WTC11 (cell line): ENCODE data around the gene ATP1A4. TPM values are rescaled to one million over a fixed set of nuclear protein-coding genes. Genes with fewer than 3 reads are reported as not detected.

ENCODE experiments used
- ATAC-seq: fragments of 200-7000 bp; cut with Tn5 transposase; 2 replicates; pipeline ENCODE4 v1.10.0; 2021; ENCODE audit warnings: mild to moderate bottlenecking, moderate library complexity
- CTCF ChIA-PET: fragments of 300-600 bp; sonication (Branson Sonifier 250); formaldehyde crosslinking; loops from one replicate; lab custom pipeline; 2021; ENCODE audit warnings: antibody characterized with exemption; lab: Charles Lee
- POLR2A ChIA-PET: fragments of 350-600 bp; sonication (Branson Sonifier 250); formaldehyde crosslinking; loops from one replicate; lab custom pipeline; 2021; ENCODE audit warnings: antibody characterized with exemption; lab: Charles Lee
- DNase-seq: peaks from one replicate; pipeline ENCODE4 v3.0.0; 2021; ENCODE audit warnings: low spot score
- H3K27ac Mint-ChIP-seq: 2 replicates; pipeline ENCODE4 v1.8.0; 2021; ENCODE audit warnings: mixed read lengths
- H3K27me3 Mint-ChIP-seq: 2 replicates; pipeline ENCODE4 v1.8.0; 2021; ENCODE audit warnings: low read depth, mild to moderate bottlenecking, moderate library complexity, mixed read lengths
- H3K36me3 Mint-ChIP-seq: 2 replicates; pipeline ENCODE4 v1.8.0; 2021; ENCODE audit warnings: mixed read lengths
- H3K4me1 Mint-ChIP-seq: 2 replicates; pipeline ENCODE4 v1.8.0; 2022; ENCODE audit warnings: mixed read lengths
- H3K4me3 Mint-ChIP-seq: 2 replicates; pipeline ENCODE4 v1.8.0; 2021; ENCODE audit warnings: mild to moderate bottlenecking, moderate library complexity, mixed read lengths
- H3K9me3 Mint-ChIP-seq: 2 replicates; pipeline ENCODE4 v1.8.0; 2021; ENCODE audit warnings: mixed read lengths
- ATF1 ChIP-seq: sonication (generic); formaldehyde crosslinking; IDR thresholded peaks from 2 replicates; pipeline ENCODE4 v1.8.1; 2023; ENCODE audit warnings: mild to moderate bottlenecking, moderate library complexity, missing genetic modification reagents
- CREM ChIP-seq: sonication (generic); formaldehyde crosslinking; IDR thresholded peaks from 2 replicates; pipeline ENCODE4 v1.8.1; 2022; ENCODE audit warnings: mild to moderate bottlenecking, missing genetic modification reagents, moderate library complexity
- ELF4 ChIP-seq: sonication (generic); formaldehyde crosslinking; IDR thresholded peaks from 2 replicates; pipeline ENCODE4 v1.8.1; 2022; ENCODE audit warnings: low read depth, mild to moderate bottlenecking, moderate library complexity, missing genetic modification reagents
- ETV6 ChIP-seq: sonication (generic); formaldehyde crosslinking; IDR thresholded peaks from 2 replicates; pipeline ENCODE4 v1.8.1; 2022; ENCODE audit warnings: mild to moderate bottlenecking, missing genetic modification reagents
- GTF2I ChIP-seq: fragments of 250-450 bp; sonication (Bioruptor Pico); conservative IDR thresholded peaks from 2 replicates; pipeline ENCODE4 v1.4.0; 2021; ENCODE audit warnings: mild to moderate bottlenecking
- MYBL2 ChIP-seq: sonication (generic); formaldehyde crosslinking; IDR thresholded peaks from 2 replicates; pipeline ENCODE4 v1.8.1; 2023; ENCODE audit warnings: mild to moderate bottlenecking, moderate library complexity, missing genetic modification reagents
- NFE2L1 ChIP-seq: sonication (generic); formaldehyde crosslinking; IDR thresholded peaks from 2 replicates; pipeline ENCODE4 v1.8.1; 2023; ENCODE audit warnings: missing genetic modification reagents
- SOX15 ChIP-seq: fragments of 250-450 bp; sonication (Bioruptor Pico); IDR thresholded peaks from 2 replicates; pipeline ENCODE4 v1.9.0; 2021; ENCODE audit warnings: mild to moderate bottlenecking
- TEAD1 ChIP-seq: sonication (generic); formaldehyde crosslinking; IDR thresholded peaks from 2 replicates; pipeline ENCODE4 v1.8.0; 2022; ENCODE audit warnings: mild to moderate bottlenecking, missing genetic modification reagents
- ZNF121 ChIP-seq: sonication (generic); formaldehyde crosslinking; IDR thresholded peaks from 2 replicates; pipeline ENCODE4 v1.8.0; 2023; ENCODE audit warnings: missing genetic modification reagents
- ZNF219 ChIP-seq: sonication (generic); formaldehyde crosslinking; IDR thresholded peaks from 2 replicates; pipeline ENCODE4 v1.8.0; 2023; ENCODE audit warnings: missing genetic modification reagents, mild to moderate bottlenecking, borderline replicate concordance
- ZNF232 ChIP-seq: sonication (generic); formaldehyde crosslinking; IDR thresholded peaks from 2 replicates; pipeline ENCODE4 v1.8.0; 2022; ENCODE audit warnings: mild to moderate bottlenecking, missing genetic modification reagents
- ZNF317 ChIP-seq: sonication (generic); formaldehyde crosslinking; IDR thresholded peaks from 2 replicates; pipeline ENCODE4 v1.8.1; 2023; ENCODE audit warnings: low read depth, mild to moderate bottlenecking, moderate library complexity, missing genetic modification reagents, borderline replicate concordance
- total RNA-seq: library from RNA; stranded (reverse); gene quantifications from 3 replicates; pipeline ENCODE4 v1.2.3, GENCODE V29; 2021
- TF ChIP-seq, protein P1 (sequence below): sonication (generic); formaldehyde crosslinking; IDR thresholded peaks from 2 replicates; pipeline ENCODE4 v1.8.1; 2023; ENCODE audit warnings: mild to moderate bottlenecking, missing genetic modification reagents, moderate library complexity
- TF ChIP-seq, protein P2 (sequence below): sonication (generic); formaldehyde crosslinking; IDR thresholded peaks from 2 replicates; pipeline ENCODE4 v1.8.1; 2023; ENCODE audit warnings: mild to moderate bottlenecking, missing genetic modification reagents, moderate library complexity
- TF ChIP-seq, protein P3 (sequence below): sonication (generic); formaldehyde crosslinking; conservative IDR thresholded peaks from 2 replicates; pipeline ENCODE4 v1.8.1; 2022; ENCODE audit warnings: mild to moderate bottlenecking, missing genetic modification reagents
- TF ChIP-seq, protein P4 (sequence below): sonication (generic); formaldehyde crosslinking; conservative IDR thresholded peaks from 2 replicates; pipeline ENCODE4 v1.8.1; 2023; ENCODE audit warnings: mild to moderate bottlenecking, low read depth, missing genetic modification reagents, moderate library complexity
- TF ChIP-seq, protein P5 (sequence below): sonication (generic); formaldehyde crosslinking; IDR thresholded peaks from 2 replicates; pipeline ENCODE4 v1.8.1; 2023; ENCODE audit warnings: mild to moderate bottlenecking, missing genetic modification reagents, borderline replicate concordance
- TF ChIP-seq, protein P6 (sequence below): sonication (generic); formaldehyde crosslinking; IDR thresholded peaks from 2 replicates; pipeline ENCODE4 v1.8.1; 2023; ENCODE audit warnings: mild to moderate bottlenecking, missing genetic modification reagents
- TF ChIP-seq, protein P7 (sequence below): sonication (generic); formaldehyde crosslinking; IDR thresholded peaks from 2 replicates; pipeline ENCODE4 v1.8.0; 2022; ENCODE audit warnings: mild to moderate bottlenecking, missing genetic modification reagents

The ATP1A4 gene
- total RNA-seq, 1 experiment from 2014 or later = 0.37 TPM

DNA sequence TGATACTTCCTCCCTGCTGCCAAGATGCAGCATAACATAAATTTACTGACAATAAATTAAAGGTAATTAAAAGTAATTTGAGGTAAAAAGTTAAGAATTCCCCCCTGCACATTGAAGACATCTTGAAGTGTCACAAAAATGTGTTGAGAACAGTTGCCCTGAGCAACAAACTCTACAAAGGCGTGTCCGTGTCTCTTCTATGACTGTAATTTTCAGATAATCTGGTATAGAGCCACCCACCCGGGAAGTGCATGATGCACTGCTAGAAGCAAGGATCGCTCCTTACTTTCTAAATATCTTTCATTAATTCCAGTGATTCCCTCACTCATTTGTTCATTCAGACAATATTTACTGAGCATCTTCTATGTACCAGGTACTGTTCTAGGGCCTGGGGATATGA, 27.9 kb downstream of the ATP1A4 start:
- H3K27ac Mint-ChIP-seq = no peak overlapping the region
- CTCF ChIA-PET = interaction anchor here (1.0 to 1.3 kb wide), 3 partner anchors 14 to 73 kb away, joined by 3 to 6 read pairs (median 3); no protein-coding TSS in a partner anchor

More for the DNA sequence above, 27.9 kb downstream of the ATP1A4 start:
- Mint-ChIP-seq H3K4me3 (no peak overlapping the region), H3K9me3 (peaks cover 3% of the 10 kb centered on the region; the same call in 1 of the 2 replicates), H3K27me3 (no peaks in the 10 kb centered on the region; the same call in 1 of the 2 replicates), H3K4me1 (peaks cover 16% of the 10 kb centered on the region), H3K36me3 (no peaks in the 10 kb centered on the region)
- ATAC-seq (no peak), DNase-seq (no peak)
- POLR2A ChIA-PET = no interaction called here
- TF ChIP-seq, protein P1, sequence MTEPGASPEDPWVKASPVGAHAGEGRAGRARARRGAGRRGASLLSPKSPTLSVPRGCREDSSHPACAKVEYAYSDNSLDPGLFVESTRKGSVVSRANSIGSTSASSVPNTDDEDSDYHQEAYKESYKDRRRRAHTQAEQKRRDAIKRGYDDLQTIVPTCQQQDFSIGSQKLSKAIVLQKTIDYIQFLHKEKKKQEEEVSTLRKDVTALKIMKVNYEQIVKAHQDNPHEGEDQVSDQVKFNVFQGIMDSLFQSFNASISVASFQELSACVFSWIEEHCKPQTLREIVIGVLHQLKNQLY = no peak
- TF ChIP-seq, protein P2, sequence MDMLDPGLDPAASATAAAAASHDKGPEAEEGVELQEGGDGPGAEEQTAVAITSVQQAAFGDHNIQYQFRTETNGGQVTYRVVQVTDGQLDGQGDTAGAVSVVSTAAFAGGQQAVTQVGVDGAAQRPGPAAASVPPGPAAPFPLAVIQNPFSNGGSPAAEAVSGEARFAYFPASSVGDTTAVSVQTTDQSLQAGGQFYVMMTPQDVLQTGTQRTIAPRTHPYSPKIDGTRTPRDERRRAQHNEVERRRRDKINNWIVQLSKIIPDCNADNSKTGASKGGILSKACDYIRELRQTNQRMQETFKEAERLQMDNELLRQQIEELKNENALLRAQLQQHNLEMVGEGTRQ = no peak
- TF ChIP-seq, protein P3, sequence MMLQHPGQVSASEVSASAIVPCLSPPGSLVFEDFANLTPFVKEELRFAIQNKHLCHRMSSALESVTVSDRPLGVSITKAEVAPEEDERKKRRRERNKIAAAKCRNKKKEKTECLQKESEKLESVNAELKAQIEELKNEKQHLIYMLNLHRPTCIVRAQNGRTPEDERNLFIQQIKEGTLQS (CRISPR knock-in tag) = no peak
- TF ChIP-seq, protein P4, sequence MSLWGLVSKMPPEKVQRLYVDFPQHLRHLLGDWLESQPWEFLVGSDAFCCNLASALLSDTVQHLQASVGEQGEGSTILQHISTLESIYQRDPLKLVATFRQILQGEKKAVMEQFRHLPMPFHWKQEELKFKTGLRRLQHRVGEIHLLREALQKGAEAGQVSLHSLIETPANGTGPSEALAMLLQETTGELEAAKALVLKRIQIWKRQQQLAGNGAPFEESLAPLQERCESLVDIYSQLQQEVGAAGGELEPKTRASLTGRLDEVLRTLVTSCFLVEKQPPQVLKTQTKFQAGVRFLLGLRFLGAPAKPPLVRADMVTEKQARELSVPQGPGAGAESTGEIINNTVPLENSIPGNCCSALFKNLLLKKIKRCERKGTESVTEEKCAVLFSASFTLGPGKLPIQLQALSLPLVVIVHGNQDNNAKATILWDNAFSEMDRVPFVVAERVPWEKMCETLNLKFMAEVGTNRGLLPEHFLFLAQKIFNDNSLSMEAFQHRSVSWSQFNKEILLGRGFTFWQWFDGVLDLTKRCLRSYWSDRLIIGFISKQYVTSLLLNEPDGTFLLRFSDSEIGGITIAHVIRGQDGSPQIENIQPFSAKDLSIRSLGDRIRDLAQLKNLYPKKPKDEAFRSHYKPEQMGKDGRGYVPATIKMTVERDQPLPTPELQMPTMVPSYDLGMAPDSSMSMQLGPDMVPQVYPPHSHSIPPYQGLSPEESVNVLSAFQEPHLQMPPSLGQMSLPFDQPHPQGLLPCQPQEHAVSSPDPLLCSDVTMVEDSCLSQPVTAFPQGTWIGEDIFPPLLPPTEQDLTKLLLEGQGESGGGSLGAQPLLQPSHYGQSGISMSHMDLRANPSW (CRISPR knock-in tag) = no peak
- TF ChIP-seq, protein P5, sequence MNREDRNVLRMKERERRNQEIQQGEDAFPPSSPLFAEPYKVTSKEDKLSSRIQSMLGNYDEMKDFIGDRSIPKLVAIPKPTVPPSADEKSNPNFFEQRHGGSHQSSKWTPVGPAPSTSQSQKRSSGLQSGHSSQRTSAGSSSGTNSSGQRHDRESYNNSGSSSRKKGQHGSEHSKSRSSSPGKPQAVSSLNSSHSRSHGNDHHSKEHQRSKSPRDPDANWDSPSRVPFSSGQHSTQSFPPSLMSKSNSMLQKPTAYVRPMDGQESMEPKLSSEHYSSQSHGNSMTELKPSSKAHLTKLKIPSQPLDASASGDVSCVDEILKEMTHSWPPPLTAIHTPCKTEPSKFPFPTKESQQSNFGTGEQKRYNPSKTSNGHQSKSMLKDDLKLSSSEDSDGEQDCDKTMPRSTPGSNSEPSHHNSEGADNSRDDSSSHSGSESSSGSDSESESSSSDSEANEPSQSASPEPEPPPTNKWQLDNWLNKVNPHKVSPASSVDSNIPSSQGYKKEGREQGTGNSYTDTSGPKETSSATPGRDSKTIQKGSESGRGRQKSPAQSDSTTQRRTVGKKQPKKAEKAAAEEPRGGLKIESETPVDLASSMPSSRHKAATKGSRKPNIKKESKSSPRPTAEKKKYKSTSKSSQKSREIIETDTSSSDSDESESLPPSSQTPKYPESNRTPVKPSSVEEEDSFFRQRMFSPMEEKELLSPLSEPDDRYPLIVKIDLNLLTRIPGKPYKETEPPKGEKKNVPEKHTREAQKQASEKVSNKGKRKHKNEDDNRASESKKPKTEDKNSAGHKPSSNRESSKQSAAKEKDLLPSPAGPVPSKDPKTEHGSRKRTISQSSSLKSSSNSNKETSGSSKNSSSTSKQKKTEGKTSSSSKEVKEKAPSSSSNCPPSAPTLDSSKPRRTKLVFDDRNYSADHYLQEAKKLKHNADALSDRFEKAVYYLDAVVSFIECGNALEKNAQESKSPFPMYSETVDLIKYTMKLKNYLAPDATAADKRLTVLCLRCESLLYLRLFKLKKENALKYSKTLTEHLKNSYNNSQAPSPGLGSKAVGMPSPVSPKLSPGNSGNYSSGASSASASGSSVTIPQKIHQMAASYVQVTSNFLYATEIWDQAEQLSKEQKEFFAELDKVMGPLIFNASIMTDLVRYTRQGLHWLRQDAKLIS = no peak
- no peak for TF ChIP-seq ETV6 (CRISPR knock-in tag)
- TF ChIP-seq ELF4 (CRISPR knock-in tag) = no peak
- no peak for TF ChIP-seq SOX15 (CRISPR knock-in tag)
- TF ChIP-seq ZNF232 (CRISPR knock-in tag) = no peak
- no peak for TF ChIP-seq ZNF121
- TF ChIP-seq ZNF317 (CRISPR knock-in tag) = no peak
- no peak for TF ChIP-seq GTF2I (CRISPR knock-in tag)
- TF ChIP-seq, protein P6, sequence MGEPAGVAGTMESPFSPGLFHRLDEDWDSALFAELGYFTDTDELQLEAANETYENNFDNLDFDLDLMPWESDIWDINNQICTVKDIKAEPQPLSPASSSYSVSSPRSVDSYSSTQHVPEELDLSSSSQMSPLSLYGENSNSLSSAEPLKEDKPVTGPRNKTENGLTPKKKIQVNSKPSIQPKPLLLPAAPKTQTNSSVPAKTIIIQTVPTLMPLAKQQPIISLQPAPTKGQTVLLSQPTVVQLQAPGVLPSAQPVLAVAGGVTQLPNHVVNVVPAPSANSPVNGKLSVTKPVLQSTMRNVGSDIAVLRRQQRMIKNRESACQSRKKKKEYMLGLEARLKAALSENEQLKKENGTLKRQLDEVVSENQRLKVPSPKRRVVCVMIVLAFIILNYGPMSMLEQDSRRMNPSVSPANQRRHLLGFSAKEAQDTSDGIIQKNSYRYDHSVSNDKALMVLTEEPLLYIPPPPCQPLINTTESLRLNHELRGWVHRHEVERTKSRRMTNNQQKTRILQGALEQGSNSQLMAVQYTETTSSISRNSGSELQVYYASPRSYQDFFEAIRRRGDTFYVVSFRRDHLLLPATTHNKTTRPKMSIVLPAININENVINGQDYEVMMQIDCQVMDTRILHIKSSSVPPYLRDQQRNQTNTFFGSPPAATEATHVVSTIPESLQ (CRISPR knock-in tag) = no peak
- TF ChIP-seq ATF1 = no peak
- no peak for TF ChIP-seq TEAD1 (CRISPR knock-in tag)
- TF ChIP-seq ZNF219 (CRISPR knock-in tag) = no peak
- no peak for TF ChIP-seq CREM
- TF ChIP-seq NFE2L1 (CRISPR knock-in tag) = no peak
- TF ChIP-seq, protein P7, sequence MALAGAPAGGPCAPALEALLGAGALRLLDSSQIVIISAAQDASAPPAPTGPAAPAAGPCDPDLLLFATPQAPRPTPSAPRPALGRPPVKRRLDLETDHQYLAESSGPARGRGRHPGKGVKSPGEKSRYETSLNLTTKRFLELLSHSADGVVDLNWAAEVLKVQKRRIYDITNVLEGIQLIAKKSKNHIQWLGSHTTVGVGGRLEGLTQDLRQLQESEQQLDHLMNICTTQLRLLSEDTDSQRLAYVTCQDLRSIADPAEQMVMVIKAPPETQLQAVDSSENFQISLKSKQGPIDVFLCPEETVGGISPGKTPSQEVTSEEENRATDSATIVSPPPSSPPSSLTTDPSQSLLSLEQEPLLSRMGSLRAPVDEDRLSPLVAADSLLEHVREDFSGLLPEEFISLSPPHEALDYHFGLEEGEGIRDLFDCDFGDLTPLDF (CRISPR knock-in tag) = no peak
- no peak for TF ChIP-seq MYBL2
